T-helper 1 cell treated with Interleukin-12 subunit alpha and Interleukin-12 subunit beta and Interleukin-4 antibody, amounts not matched to agents 30 μg/mL and 1 μg/mL, for 36 hours (primary cell): ENCODE measurements around the gene SERPINF2.
"Not testable (repeated sequence)": the region's sequence is repeated elsewhere in the genome, so short reads cannot be mapped to it uniquely, and the experiment has no call there.

Experiments used
- H3K27ac Mint-ChIP-seq: one replicate; pipeline ENCODE4 v1.8.0; 2021; ENCODE audit warnings: mild to moderate bottlenecking, mixed read lengths
- H3K27me3 Mint-ChIP-seq: one replicate; pipeline ENCODE4 v1.8.0; 2021; ENCODE audit warnings: low read depth, mixed read lengths
- H3K36me3 Mint-ChIP-seq: one replicate; pipeline ENCODE4 v1.8.0; 2021; ENCODE audit warnings: low read depth, mixed read lengths
- H3K4me1 Mint-ChIP-seq: one replicate; pipeline ENCODE4 v1.8.0; 2021; ENCODE audit warnings: low read depth, mixed read lengths
- H3K4me3 Mint-ChIP-seq: one replicate; pipeline ENCODE4 v1.8.0; 2021; ENCODE audit warnings: mild to moderate bottlenecking, moderate library complexity, mixed read lengths
- H3K9me3 Mint-ChIP-seq: one replicate; pipeline ENCODE4 v1.8.0; 2021; ENCODE audit warnings: mixed read lengths

SERPINF2 gene

GRCh38 chr17:1797323-1797722 is 54.7 kb downstream of the SERPINF2 start:
- Mint-ChIP-seq H3K27me3 (no peaks in the 10 kb centered on the region), H3K4me1 (peaks cover 7% of the 10 kb centered on the region), H3K36me3 (peaks cover 16% of the 10 kb centered on the region), H3K27ac (no peak overlapping the region), H3K9me3 (no peaks in the 10 kb centered on the region), H3K4me3 (no peak overlapping the region)

- H3K4me3 Mint-ChIP-seq, H3K27me3 Mint-ChIP-seq, H3K27ac Mint-ChIP-seq, H3K4me1 Mint-ChIP-seq, H3K9me3 Mint-ChIP-seq: not testable (repeated sequence)
- peaks cover 16% of the 10 kb centered on the region for H3K36me3 Mint-ChIP-seq
Observed at GRCh38 chr17:1797846-1798245, 55.2 kb downstream of the SERPINF2 start.

- Mint-ChIP-seq H3K36me3 (peaks cover 21% of the 10 kb centered on the region), H3K27me3 (no peaks in the 10 kb centered on the region), H3K27ac (no peak overlapping the region), H3K4me1 (peaks cover 4% of the 10 kb centered on the region), H3K4me3 (no peak overlapping the region), H3K9me3 (no peaks in the 10 kb centered on the region)
Observed at GRCh38 chr17:1800240-1800639, 57.6 kb downstream of the SERPINF2 start.

GRCh38 chr17:1800712-1801111 is 58.0 kb downstream of the SERPINF2 start:
- Mint-ChIP-seq H3K4me1 (peaks cover 4% of the 10 kb centered on the region), H3K36me3 (peaks cover 21% of the 10 kb centered on the region), H3K4me3 (no peak overlapping the region), H3K27me3 (no peaks in the 10 kb centered on the region), H3K27ac (no peak overlapping the region), H3K9me3 (no peaks in the 10 kb centered on the region)

GRCh38 chr17:1802429-1802828 is 59.8 kb downstream of the SERPINF2 start:
- no peaks in the 10 kb centered on the region for H3K4me1 Mint-ChIP-seq

GRCh38 chr17:1803280-1803679 is 60.6 kb downstream of the SERPINF2 start:
- Mint-ChIP-seq H3K9me3 (no peaks in the 10 kb centered on the region), H3K4me1 (peaks cover 1% of the 10 kb centered on the region), H3K27ac (no peak overlapping the region), H3K4me3 (no peak overlapping the region), H3K27me3 (no peaks in the 10 kb centered on the region), H3K36me3 (peaks cover 23% of the 10 kb centered on the region)

More at GRCh38 chr17:1802429-1802828, 59.8 kb downstream of the SERPINF2 start:
- Mint-ChIP-seq H3K36me3 (peaks cover 16% of the 10 kb centered on the region), H3K4me3 (no peak overlapping the region), H3K27me3 (no peaks in the 10 kb centered on the region), H3K9me3 (no peaks in the 10 kb centered on the region), H3K27ac (no peak overlapping the region)
